ENCODE results near the gene LARGE1.

- no peak for TF ChIP-seq CTCF (IDR thresholded peaks at IDR 0.05)
- no peak for TF ChIP-seq POLR2A (IDR thresholded peaks at IDR 0.05)
These were observed 42.1 kb upstream of the LARGE1 start for GRCh38 chr22:33962409-33962808.

Data from body of pancreas (tissue), 4 donors.